B cell (primary cell): Measurements from ENCODE around the gene DFFA. TPM values are rescaled to one million over a fixed set of nuclear protein-coding genes. Genes with fewer than 3 reads are reported as not detected.

Source experiments
- ATAC-seq: fragments of 200-7000 bp; cut with Tn5 transposase; one replicate; pipeline ENCODE4 v1.10.0; 2021; ENCODE audit warnings: low read depth, mild to moderate bottlenecking, moderate number of reproducible peaks, moderate library complexity
- CTCF ChIA-PET: fragments of 350-600 bp; sonication (Branson Sonifier 250); formaldehyde crosslinking; loops from one replicate; lab custom pipeline; 2021; ENCODE audit warnings: antibody characterized with exemption, inconsistent platforms; lab: Charles Lee
- POLR2A ChIA-PET: fragments of 350-600 bp; sonication (Branson Sonifier 250); formaldehyde crosslinking; loops from one replicate; lab custom pipeline; 2021; ENCODE audit warnings: antibody characterized with exemption; lab: Charles Lee
- DNase-seq: peaks from one replicate; pipeline ENCODE4 v3.0.0; 2013
- H2AFZ ChIP-seq: 2 replicates; pipeline ENCODE4 v1.6.1; 2012; ENCODE audit warnings: mild to moderate bottlenecking, low read depth, low read length; ENCODE audit not compliant: insufficient read depth, poor library complexity, severe bottlenecking
- H3K27ac ChIP-seq, 2 donors: 1 replicate in 1 of 2; 2 replicates in 1 of 2; pipeline ENCODE4 v1.5.1; 2012 to 2013; ENCODE audit warnings: low read length in 2 of 2, mild to moderate bottlenecking in 2 of 2, moderate library complexity in 1 of 2
- H3K27me3 ChIP-seq, 4 experiments: fragments of 200-600 bp in 1 of 4; sonication (generic) in 1 of 4; replicated peaks in 1 of 4; 1 replicate in 2 of 4; 2 replicates in 2 of 4; pipeline versions ENCODE4 v1.6.1 to v1.7.0; 2013 to 2016; ENCODE audit warnings: low read length in 3 of 4, mild to moderate bottlenecking in 2 of 4, mixed read lengths in 1 of 4, moderate library complexity in 1 of 4; ENCODE audit not compliant: insufficient read depth in 4 of 4, control insufficient read depth in 3 of 4; ENCODE audit errors: control extremely low read depth in 1 of 4
- H3K36me3 ChIP-seq, 2 experiments: replicated peaks in 1 of 2; 1 replicate in 1 of 2; 2 replicates in 1 of 2; pipeline versions ENCODE4 v1.6.1 to v1.7.1; 2013; ENCODE audit warnings: low read length in 1 of 2; ENCODE audit not compliant: insufficient read depth in 2 of 2, control insufficient read depth in 1 of 2; ENCODE audit errors: control extremely low read depth in 1 of 2, extremely low read depth in 1 of 2
- H3K4me1 ChIP-seq, 2 donors: fragments of 200-600 bp in 1 of 2; sonication (generic) in 1 of 2; 1 replicate in 1 of 2; 2 replicates in 1 of 2; pipeline versions ENCODE4 v1.5.1 to v1.6.1; 2013 to 2017; ENCODE audit warnings: low read length in 2 of 2; ENCODE audit not compliant: control insufficient read depth in 2 of 2, insufficient read depth in 2 of 2
- H3K4me2 ChIP-seq: replicated peaks from 2 replicates; pipeline ENCODE3; 2012; ENCODE audit warnings: mild to moderate bottlenecking, low read depth, low read length; ENCODE audit not compliant: poor library complexity, severe bottlenecking
- H3K4me3 ChIP-seq, 5 experiments: fragments of 200-600 bp in 1 of 5; sonication (generic) in 1 of 5; 1 replicate in 3 of 5; 2 replicates in 2 of 5; pipeline versions ENCODE4 v1.5.1 to v1.7.0; 2011 to 2016; ENCODE audit warnings: low read length in 4 of 5, mild to moderate bottlenecking in 4 of 5, low read depth in 2 of 5, control low read depth in 1 of 5, moderate library complexity in 1 of 5; ENCODE audit not compliant: insufficient read depth in 1 of 5; ENCODE audit errors: control extremely low read depth in 1 of 5, extremely low read depth in 1 of 5
- H3K79me2 ChIP-seq: fragments of 200-600 bp; sonication (generic); one replicate; pipeline ENCODE4 v1.6.0; 2016; ENCODE audit warnings: low read length; ENCODE audit not compliant: control insufficient read depth, insufficient read depth
- H3K9ac ChIP-seq: fragments of 200-600 bp; sonication (generic); 2 replicates; pipeline ENCODE4 v1.6.1; 2017; ENCODE audit warnings: mild to moderate bottlenecking, low read length, moderate library complexity
- H3K9me3 ChIP-seq, 3 donors: one replicate each; pipeline versions ENCODE4 v1.6.1 to v1.7.1; 2013; ENCODE audit warnings: low read length in 2 of 3; ENCODE audit not compliant: control insufficient read depth in 2 of 3, insufficient read depth in 1 of 3; ENCODE audit errors: control extremely low read depth in 1 of 3
- H4K20me1 ChIP-seq: 2 replicates; pipeline ENCODE4 v1.6.0; 2012; ENCODE audit warnings: mild to moderate bottlenecking, low read length; ENCODE audit not compliant: insufficient read depth, control insufficient read depth, poor library complexity, severe bottlenecking
- H3K27ac Mint-ChIP-seq: one replicate; pipeline ENCODE4 v1.8.0; 2021; ENCODE audit warnings: mixed read lengths
- H3K27me3 Mint-ChIP-seq: one replicate; pipeline ENCODE4 v1.8.0; 2021; ENCODE audit warnings: mixed read lengths
- H3K4me1 Mint-ChIP-seq: one replicate; pipeline ENCODE4 v1.8.0; 2021; ENCODE audit warnings: mixed read lengths
- H3K4me3 Mint-ChIP-seq: one replicate; pipeline ENCODE4 v1.8.0; 2021; ENCODE audit warnings: mixed read lengths
- H3K9me3 Mint-ChIP-seq: one replicate; pipeline ENCODE4 v1.8.0; 2022; ENCODE audit warnings: mixed read lengths; ENCODE audit not compliant: insufficient read depth
- EZH2 ChIP-seq: IDR thresholded peaks from 2 replicates; pipeline ENCODE4 v1.6.1; 2012; ENCODE audit warnings: borderline replicate concordance, low read depth, mild to moderate bottlenecking, moderate library complexity, low read length; ENCODE audit not compliant: insufficient read depth, poor library complexity, severe bottlenecking
- WGBS: methylation state at CpG from one replicate; pipeline ENCODE4 v1.1.5; 2013; ENCODE audit warnings: missing lambda C conversion rate; ENCODE audit not compliant: insufficient coverage; 5-methylcytosine and 5-hydroxymethylcytosine counted together
- intact Hi-C: fragments of 100-400 bp; cut with micrococcal nuclease; formaldehyde crosslinking; loops from one replicate; pipeline ENCODE4 v1.10.0; 2022
- polyA plus RNA-seq: library from polyadenylated mRNA; depleted of rRNA; stranded (reverse); fragments of >200 nt; gene quantifications from 2 replicates; pipeline ENCODE4 v1.2.3, GENCODE V29; 2012
- total RNA-seq, 2 donors: library from RNA; stranded (reverse); fragments of 120-200 nt in 1 of 2; gene quantifications; 1 replicate in 1 of 2; 2 replicates in 1 of 2; pipeline versions ENCODE4 v1.2.3 to v1.2.4, GENCODE V29; 2013 to 2022
- TF ChIP-seq, protein P1 (sequence below): fragments of 200-600 bp; IDR thresholded peaks from one replicate; pipeline ENCODE4 v1.8.0; 2022; ENCODE audit warnings: antibody characterized with exemption, mild to moderate bottlenecking

DFFA gene
- total and polyA plus RNA-seq, 2 donors (not counting 1 experiment from before 2014, with no cell fraction given): 12.0 to 30.7 TPM

- ChIA-PET POLR2A (no interaction called here), CTCF (interaction anchor here (0.6 to 1.2 kb wide), 2 partner anchors 12 to 74 kb away, joined by 3 read pairs; no protein-coding TSS in a partner anchor)
- H3K4me3 ChIP-seq: no peak overlapping the region
- no peak overlapping the region for H3K4me2 ChIP-seq
- peaks cover 0 to 3% of the 10 kb centered on the region in 2 experiments for H3K36me3 ChIP-seq
- Mint-ChIP-seq H3K9me3 (no peaks in the 10 kb centered on the region), H3K4me1 (peaks cover 10% of the 10 kb centered on the region), H3K4me3 (no peak overlapping the region), H3K27ac (no peak overlapping the region), H3K27me3 (no peaks in the 10 kb centered on the region)
- no CpG with 5 or more reads among the region's 1 CpG for WGBS
- H3K27ac ChIP-seq: no peak overlapping the region
- H4K20me1 ChIP-seq: no peaks in the 10 kb centered on the region
- no peaks in the 10 kb centered on the region for H3K79me2 ChIP-seq
- H3K27me3 ChIP-seq: no peaks in the 10 kb centered on the region
- H3K4me1 ChIP-seq: peaks cover 0 to 8% of the 10 kb centered on the region in 2 donors
- H3K9me3 ChIP-seq: no peaks in the 10 kb centered on the region
- no peak for TF ChIP-seq EZH2
- TF ChIP-seq, protein P1, sequence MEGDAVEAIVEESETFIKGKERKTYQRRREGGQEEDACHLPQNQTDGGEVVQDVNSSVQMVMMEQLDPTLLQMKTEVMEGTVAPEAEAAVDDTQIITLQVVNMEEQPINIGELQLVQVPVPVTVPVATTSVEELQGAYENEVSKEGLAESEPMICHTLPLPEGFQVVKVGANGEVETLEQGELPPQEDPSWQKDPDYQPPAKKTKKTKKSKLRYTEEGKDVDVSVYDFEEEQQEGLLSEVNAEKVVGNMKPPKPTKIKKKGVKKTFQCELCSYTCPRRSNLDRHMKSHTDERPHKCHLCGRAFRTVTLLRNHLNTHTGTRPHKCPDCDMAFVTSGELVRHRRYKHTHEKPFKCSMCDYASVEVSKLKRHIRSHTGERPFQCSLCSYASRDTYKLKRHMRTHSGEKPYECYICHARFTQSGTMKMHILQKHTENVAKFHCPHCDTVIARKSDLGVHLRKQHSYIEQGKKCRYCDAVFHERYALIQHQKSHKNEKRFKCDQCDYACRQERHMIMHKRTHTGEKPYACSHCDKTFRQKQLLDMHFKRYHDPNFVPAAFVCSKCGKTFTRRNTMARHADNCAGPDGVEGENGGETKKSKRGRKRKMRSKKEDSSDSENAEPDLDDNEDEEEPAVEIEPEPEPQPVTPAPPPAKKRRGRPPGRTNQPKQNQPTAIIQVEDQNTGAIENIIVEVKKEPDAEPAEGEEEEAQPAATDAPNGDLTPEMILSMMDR: no peak
- H3K9ac ChIP-seq: no peak overlapping the region
- H2AFZ ChIP-seq: no peak overlapping the region
- ATAC-seq: no peak
- no peak for DNase-seq
- intact Hi-C loops: no loop called here
These were observed 35.3 kb downstream of the DFFA start for GRCh38 chr1:10437052-10437451.

GRCh38 chr1:10434590-10434989, 37.7 kb downstream of the DFFA start:
- H3K27me3 Mint-ChIP-seq: no peaks in the 10 kb centered on the region
- intact Hi-C loops: no loop called here
- CTCF ChIA-PET: interaction anchor here (1.7 kb wide), 1 partner anchor 60 kb away, joined by 6 read pairs; no protein-coding TSS in a partner anchor

More at GRCh38 chr1:10434590-10434989, 37.7 kb downstream of the DFFA start:
- ATAC-seq (no peak), DNase-seq (no peak)
- Histone ChIP-seq H4K20me1 (no peaks in the 10 kb centered on the region), H3K4me2 (no peak overlapping the region), H3K36me3 (no peaks in the 10 kb centered on the region), H3K4me3 (no peak overlapping the region), H3K4me1 (peaks cover 11 to 23% of the 10 kb centered on the region in 2 donors), H3K9ac (no peak overlapping the region), H3K27ac (no peak overlapping the region), H2AFZ (no peak overlapping the region), H3K79me2 (peaks cover 10% of the 10 kb centered on the region), H3K9me3 (peaks cover 0 to 3% (median 0%) of the 10 kb centered on the region in 3 donors), H3K27me3 (no peaks in the 10 kb centered on the region)
- TF ChIP-seq, protein P1: no peak
- TF ChIP-seq EZH2: no peak
- POLR2A ChIA-PET: interaction anchor here (0.6 kb wide), 1 partner anchor 518 kb away, joined by 6 read pairs; no protein-coding TSS in a partner anchor
- WGBS: no CpG with 5 or more reads among the region's 5 CpGs
- no peaks in the 10 kb centered on the region for H3K9me3 Mint-ChIP-seq
- H3K4me1 Mint-ChIP-seq: peaks cover 25% of the 10 kb centered on the region
- H3K27ac Mint-ChIP-seq: no peak overlapping the region
- H3K4me3 Mint-ChIP-seq: no peak overlapping the region
